ENCODE results near the gene SART3.
"Not testable (repeated sequence)": the region's sequence is repeated elsewhere in the genome, so short reads cannot be mapped to it uniquely, and the experiment has no call there.

The SART3 gene

DNA sequence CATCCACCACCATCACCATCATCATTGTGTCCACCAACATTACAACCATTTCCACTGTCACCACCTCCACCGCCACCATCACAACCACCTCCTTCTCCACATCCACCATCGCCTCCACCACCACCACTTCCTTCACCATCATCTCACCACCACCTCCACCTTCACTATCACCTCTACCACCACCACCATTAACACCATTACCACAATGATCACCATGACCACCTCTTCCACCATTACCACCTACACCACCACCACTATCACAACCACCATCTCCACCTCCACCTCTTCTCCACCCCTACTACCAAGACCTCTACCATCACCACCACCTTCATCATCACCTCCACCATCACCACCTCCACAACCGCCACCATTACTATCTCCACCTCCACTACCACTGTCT, 17.8 kb upstream of the SART3 start:
- DNase-seq, result no peak

GRCh38 chr12:108578264-108578663, 17.3 kb upstream of the SART3 start:
- no peak for DNase-seq

DNA sequence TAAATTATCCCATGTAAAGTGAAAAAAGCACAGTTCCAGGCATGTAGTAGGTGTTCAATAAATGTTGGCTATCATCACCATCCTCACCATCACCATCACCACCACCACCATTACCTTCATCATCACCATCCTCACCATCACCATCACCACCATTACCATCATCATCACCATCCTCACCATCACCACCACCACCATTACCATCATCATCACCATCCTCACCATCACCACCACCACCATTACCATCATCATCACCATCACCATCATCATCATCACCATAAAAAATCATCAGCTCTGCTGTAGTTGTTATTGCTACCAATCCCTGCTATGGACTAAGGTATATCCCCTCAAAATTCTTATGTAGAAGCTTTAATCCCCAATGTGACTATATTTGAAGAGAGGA, 16.5 kb upstream of the SART3 start:
- DNase-seq, result no peak

DNA sequence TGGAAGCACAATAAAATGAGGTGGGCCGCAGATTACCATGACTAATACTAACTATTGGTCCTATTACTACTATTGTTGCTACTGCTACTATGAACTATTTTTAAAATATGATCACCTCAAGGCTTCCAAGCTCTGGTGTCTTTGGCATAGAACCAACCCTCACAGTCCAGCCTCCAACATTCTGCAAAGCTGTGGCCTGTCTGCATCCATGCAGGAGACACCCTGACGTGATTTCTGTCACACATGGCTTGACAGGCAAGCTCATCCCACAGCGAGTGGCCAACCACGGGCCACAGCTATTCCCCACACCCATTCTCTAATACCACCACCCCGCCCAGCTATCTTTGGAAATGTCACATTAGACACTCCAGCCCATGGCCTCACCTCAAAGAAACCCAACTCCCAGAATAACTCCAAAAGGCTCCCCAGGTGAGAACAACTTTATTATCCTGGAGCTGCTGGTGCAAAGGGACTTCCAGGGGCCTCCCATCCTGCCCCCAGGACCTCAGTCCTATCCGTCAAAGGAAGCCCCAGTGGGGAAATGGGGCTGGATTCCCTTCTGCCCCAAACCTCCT, 15.8 kb upstream of the SART3 start:
- DNase-seq, result no peak

DNA sequence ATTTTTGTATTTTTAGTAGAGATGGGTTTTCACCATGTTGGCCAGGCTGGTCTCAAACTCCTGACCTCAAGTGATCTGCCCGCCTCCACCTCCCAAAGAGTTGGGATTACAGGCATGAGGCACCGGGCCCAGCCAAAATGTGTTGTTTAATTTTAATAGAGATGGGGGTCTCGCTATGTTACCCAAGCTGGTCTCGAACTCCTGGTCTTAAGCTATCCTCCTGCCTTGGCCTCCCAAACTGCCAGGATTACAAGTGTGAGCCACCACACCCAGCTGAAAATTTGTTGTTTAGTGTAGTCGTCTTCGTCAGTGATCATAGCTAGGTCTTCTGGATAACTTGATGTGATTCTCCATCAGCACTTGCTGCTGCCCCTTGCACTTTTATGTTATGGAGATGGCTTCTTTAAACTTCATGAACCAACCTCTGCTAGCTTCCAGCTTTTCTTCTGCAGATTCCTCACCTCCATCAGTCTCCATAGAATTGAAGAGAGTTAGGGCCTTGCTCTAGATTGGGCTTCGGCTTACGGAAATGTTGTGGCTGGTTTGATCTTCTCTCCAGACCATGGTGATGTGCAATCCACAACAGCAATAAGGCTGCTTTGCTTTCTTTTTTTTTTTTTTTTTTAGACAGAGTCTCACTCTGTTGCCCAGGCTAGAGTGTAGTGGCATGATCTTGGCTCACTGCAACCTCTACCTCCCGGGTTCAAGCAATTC, 14.4 kb upstream of the SART3 start:
- no peak for DNase-seq

DNA sequence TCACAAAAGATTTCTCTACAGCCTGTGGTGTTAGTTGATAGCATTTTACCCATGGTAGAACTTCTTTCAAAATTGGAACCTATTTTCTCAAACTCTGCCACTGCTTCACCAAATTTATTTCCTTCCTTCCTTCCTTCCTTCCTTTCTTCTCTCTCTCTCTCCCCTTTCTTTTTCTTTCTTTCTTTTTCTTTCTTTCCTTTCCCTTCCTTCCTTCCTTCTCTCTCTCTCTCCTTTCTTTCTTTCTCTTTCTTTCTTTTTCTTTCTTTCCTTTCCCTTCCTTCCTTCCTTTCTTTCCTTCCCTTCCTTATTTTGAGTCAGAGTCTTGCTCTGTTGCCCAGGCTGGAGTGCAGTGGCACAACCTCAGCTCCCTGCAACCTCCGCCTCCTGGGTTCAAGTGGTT, 13.3 kb upstream of the SART3 start:
- DNase-seq, result not testable (repeated sequence)

- DNase-seq, result no peak
These were observed 12.3 kb upstream of the SART3 start for GRCh38 chr12:108573317-108573716.

- no peak for DNase-seq
These were observed 11.3 kb upstream of the SART3 start for GRCh38 chr12:108572166-108572790.

DNA sequence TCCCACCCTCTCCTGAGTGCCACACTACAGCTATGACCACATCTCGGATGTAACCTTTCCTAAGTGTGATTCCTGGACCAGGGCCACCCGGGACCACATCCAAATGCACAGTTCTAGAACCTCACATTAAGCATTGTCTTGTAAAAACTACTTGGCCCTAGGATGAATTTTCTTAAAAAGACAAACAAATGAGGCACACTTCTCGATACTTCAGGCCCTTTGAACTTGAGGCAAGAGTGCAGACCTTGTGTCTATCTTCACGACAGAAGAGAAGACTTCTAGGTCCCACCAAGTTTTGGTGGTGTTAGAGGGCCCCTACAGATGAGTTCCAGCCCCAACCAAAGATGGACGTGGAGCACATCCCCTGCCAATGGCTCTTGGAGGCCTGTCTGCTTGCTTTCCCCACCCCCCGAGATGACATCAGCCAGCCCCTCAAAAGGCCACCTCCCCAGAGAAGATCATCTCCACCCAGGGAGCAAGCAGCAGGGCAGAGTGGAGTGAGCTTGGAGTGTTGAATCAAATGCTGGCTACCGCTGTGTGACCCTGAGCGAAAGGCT, 10.7 kb upstream of the SART3 start:
- DNase-seq, result no peak

- peak; percentile 55 to 65 for DNase-seq
These were observed 10.0 kb upstream of the SART3 start for GRCh38 chr12:108570743-108571608.

DNA sequence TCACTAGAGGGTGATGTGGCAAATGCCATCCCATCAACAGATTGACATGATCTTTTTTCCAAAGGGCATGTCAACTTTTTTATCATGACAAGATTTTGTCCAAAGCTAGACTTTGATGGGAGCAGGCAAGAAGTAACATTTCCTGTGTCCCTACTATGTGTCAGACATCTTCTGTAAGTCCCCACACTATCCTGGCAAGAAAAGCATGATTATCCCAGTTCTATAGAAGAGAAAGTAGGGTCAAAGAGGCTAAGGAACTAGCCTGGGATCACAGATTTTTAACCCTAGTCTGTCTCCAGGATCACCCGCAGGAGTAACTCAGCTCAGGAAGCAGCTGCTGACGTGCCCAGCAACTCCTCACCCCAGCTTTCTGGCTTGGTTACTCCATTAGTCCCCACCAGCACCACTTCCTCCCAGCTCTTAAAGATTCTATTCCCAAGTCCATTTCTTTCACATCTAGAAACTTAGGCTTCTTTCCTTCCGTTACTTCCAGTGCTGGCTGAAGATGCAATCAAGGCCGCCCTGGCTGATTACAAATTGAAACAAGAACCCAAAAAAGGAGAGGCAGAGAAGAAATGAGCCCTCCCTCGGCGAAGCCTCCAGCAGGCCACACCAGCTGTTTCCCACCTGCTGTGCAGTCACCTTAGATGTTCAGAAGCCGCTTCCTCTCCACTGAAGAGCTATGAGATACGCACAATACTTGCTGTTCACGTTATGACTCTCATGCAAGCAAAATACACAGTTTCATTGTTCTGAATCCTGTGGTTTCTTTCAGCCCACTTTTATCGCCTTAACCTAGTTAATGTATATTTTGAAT, 7.6 kb upstream of the SART3 start:
- peak in 1 of 2 experiments; percentile 24 for DNase-seq

GRCh38 chr12:108567406-108568337, 6.7 kb upstream of the SART3 start:
- peak in 1 of 2 experiments; percentile 4 for DNase-seq

- DNase-seq, result no peak
These were observed 5.5 kb upstream of the SART3 start for GRCh38 chr12:108566452-108566851.

DNA sequence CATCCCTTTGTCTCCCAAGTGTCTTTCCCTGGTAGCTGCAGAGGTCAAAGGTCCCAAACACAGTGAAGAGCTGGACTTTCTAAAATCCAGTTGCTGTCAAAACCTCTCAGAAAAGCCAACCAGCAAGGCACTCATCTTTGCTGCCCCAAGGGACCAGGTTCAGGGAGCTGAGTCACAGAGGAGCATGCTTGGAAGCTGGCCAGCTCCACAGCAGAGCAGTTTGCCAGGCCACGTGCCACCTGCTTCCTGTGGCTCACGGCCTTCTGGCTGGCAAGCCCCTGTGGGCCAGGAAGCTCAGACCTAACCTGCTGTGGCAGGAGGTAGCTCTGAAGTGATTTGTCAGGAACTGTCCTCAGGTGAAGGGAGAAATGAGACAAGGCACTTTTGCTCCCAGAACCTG, 5.0 kb upstream of the SART3 start:
- DNase-seq, result peak; percentile 30 to 38

GRCh38 chr12:108565146-108565545, 4.2 kb upstream of the SART3 start:
- no peak for DNase-seq

GRCh38 chr12:108564724-108565123, 3.8 kb upstream of the SART3 start:
- no peak for DNase-seq

DNA sequence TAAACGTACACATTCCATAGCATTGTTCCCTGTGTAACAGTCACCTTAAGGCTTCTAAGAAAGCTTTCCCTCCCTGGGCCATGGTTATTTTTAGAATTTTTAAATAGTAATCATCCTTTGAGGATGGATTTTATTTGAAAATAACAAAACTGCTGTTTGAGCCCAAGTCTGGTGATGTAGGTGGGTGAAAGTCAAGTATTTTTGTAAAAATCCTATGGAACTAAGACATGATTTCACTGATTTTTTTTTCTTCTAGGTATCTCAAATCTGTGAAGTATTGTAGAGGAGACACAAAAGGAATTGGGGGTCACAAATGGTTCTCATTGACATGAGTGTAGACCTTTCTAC, 2.8 kb upstream of the SART3 start:
- DNase-seq, result no peak

- DNase-seq, result peak; percentile 90 to 93
These were observed 2.3 kb upstream of the SART3 start for GRCh38 chr12:108563136-108563803.

DNA sequence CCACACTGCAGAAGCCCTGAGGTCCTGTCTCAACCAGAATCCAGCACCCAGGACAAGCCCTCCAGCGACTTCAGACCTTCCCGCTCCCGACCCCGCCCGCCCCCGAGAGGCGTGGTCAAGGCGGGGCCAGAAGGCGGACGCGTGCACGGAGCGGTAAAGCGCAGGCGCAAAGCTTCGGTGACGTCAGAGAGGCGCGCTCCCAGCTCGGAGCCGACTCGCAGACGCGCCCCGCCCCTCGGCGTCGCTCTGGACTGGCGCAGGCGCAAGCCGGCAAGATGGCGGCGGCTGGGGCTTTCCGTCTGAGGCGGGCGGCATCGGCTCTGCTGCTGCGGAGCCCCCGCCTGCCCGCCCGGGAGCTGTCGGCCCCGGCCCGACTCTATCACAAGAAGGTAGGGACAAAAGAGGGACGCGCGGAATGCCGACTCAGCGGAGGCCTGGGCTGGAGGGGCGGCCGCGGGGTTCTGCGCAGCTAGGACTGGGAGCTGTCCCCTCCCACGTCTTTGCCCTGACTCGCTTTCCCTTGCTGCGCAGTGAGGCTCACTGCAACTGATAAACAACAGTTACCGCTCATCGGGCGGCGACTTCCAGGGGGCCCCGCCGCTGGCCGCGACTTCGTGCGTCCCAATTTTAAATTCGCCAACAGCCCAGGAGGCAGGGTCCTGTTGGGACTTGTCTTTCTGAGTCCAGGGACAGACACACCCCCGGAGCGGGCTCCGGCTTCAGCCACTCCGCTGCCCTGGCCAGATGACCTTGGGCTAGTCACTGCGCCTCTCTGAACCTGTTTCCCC, 1.6 kb upstream of the SART3 start, which contains the start of gene ISCU:
TSS of gene ISCU (plus strand) at position 249 of the 788 bp plus-strand sequence. CDS start at position 276, 27 bp downstream.
- DNase-seq, result peak; percentile 92 to 94
